DND-41 (cell line): ENCODE data around the gene PCF11.

ENCODE experiments used
- ATAC-seq: fragments of 200-7000 bp; cut with Tn5 transposase; 3 replicates; pipeline ENCODE4 v1.9.1; 2021; ENCODE audit warnings: low read depth; ENCODE audit not compliant: insufficient read depth
- DNase-seq: peaks from one replicate; pipeline ENCODE4 v3.0.0-alpha.2; 2020
- H2AFZ ChIP-seq: 2 replicates; pipeline ENCODE4 v1.6.0; 2012; ENCODE audit warnings: low read depth, low read length
- H3K27ac ChIP-seq: 2 replicates; pipeline ENCODE4 v1.5.1; 2012; ENCODE audit warnings: low read length, inconsistent platforms
- H3K27me3 ChIP-seq: fragments of 200-600 bp; sonication (generic); 2 replicates; pipeline ENCODE4 v1.6.0; 2012; ENCODE audit warnings: low read length, mild to moderate bottlenecking, inconsistent platforms; ENCODE audit not compliant: insufficient read depth, poor library complexity
- H3K36me3 ChIP-seq: 2 replicates; pipeline ENCODE4 v1.5.1; 2012; ENCODE audit warnings: low read length, inconsistent platforms; ENCODE audit not compliant: insufficient read depth
- H3K4me1 ChIP-seq: 2 replicates; pipeline ENCODE4 v1.5.1; 2012; ENCODE audit warnings: mild to moderate bottlenecking, low read length; ENCODE audit not compliant: insufficient read depth
- H3K4me2 ChIP-seq: 2 replicates; pipeline ENCODE4 v1.6.0; 2012; ENCODE audit warnings: mild to moderate bottlenecking, moderate library complexity, low read length, inconsistent platforms; ENCODE audit not compliant: insufficient read depth
- H3K4me3 ChIP-seq, 2 experiments: fragments of 200-600 bp in 1 of 2; shearing (Covaris generic) in 1 of 2; 2 replicates each; pipeline ENCODE4 v1.5.1; 2012 to 2016; ENCODE audit warnings: inconsistent platforms in 2 of 2, low read length in 2 of 2, mild to moderate bottlenecking in 2 of 2, low read depth in 1 of 2, moderate library complexity in 1 of 2
- H3K79me2 ChIP-seq: 2 replicates; pipeline ENCODE4 v1.6.0; 2012; ENCODE audit warnings: low read length, inconsistent platforms; ENCODE audit not compliant: insufficient read depth
- H3K9ac ChIP-seq: 2 replicates; pipeline ENCODE4 v1.6.0; 2012; ENCODE audit warnings: low read depth, mild to moderate bottlenecking, inconsistent platforms, low read length, moderate library complexity
- H3K9me3 ChIP-seq: 2 replicates; pipeline ENCODE4 v1.5.1; 2012; ENCODE audit warnings: low read length, moderate library complexity, mild to moderate bottlenecking, inconsistent platforms; ENCODE audit not compliant: insufficient read depth, severe bottlenecking
- H4K20me1 ChIP-seq: 2 replicates; pipeline ENCODE4 v1.6.0; 2012; ENCODE audit warnings: low read length; ENCODE audit not compliant: insufficient read depth
- EZH2 ChIP-seq: IDR thresholded peaks from 3 replicates; pipeline ENCODE4 v1.6.1; 2012; ENCODE audit warnings: borderline replicate concordance, low read depth, mild to moderate bottlenecking, moderate library complexity, low read length, inconsistent platforms; ENCODE audit not compliant: severe bottlenecking
- TF ChIP-seq, protein P1 (sequence below): IDR thresholded peaks from 2 replicates; pipeline ENCODE4 v1.5.1; 2012; ENCODE audit warnings: borderline replicate concordance, low read length, moderate library complexity, mild to moderate bottlenecking; ENCODE audit not compliant: poor library complexity, severe bottlenecking; ENCODE audit errors: extremely low read depth

PCF11 gene

DNA sequence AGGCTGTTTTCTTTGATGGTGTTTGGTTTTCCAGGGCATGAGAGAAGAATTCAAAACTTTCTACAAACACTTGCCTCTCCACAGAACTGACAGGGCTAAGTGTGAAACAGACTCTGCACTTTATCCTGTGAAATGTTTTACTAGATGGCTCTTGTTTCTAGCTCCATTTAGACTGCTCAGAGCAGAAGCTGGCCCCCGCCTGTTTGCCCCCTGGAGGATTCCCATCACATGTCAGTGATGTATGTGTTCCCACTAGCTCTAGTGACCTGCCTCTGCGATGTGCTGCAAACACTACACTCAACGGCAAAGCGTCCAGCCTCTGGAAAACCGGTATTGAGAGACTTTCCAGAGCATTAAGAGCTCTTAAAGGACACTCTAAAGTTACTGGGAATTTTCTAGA is 41.4 kb upstream of the PCF11 start:
- no peak for ATAC-seq
- Histone ChIP-seq H3K4me2 (no peak overlapping the region), H3K27ac (no peak overlapping the region)

DNA sequence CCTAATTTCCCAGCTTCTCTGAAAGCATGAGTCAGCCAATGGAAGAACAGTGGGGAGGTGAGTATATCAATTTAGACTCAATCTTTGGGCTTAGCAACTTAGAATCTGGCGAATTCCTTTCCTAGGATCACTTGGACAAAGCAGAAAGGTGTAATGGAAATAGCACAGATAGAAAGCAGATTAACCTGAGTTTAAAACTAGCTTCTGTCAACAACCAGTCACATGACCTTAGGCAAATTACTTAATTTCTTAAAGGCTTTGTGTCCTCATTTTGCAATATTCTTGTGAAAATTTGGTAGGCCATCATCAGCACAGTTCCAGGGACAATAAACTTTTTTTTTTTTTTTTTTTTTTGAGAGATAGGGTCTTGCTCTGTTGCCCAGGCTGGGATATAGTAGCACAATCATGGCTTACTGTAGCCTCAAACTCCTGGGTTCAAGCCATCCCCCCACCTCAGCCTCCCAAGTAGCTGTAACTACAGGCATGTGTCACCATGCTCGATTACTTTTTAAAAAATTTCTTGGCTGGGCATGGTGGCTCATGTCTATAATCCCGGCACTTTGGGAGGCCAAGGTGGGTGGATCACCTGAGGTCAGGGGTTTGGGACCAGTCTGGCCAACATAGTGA is 40.8 kb upstream of the PCF11 start:
- TF ChIP-seq, protein P1, sequence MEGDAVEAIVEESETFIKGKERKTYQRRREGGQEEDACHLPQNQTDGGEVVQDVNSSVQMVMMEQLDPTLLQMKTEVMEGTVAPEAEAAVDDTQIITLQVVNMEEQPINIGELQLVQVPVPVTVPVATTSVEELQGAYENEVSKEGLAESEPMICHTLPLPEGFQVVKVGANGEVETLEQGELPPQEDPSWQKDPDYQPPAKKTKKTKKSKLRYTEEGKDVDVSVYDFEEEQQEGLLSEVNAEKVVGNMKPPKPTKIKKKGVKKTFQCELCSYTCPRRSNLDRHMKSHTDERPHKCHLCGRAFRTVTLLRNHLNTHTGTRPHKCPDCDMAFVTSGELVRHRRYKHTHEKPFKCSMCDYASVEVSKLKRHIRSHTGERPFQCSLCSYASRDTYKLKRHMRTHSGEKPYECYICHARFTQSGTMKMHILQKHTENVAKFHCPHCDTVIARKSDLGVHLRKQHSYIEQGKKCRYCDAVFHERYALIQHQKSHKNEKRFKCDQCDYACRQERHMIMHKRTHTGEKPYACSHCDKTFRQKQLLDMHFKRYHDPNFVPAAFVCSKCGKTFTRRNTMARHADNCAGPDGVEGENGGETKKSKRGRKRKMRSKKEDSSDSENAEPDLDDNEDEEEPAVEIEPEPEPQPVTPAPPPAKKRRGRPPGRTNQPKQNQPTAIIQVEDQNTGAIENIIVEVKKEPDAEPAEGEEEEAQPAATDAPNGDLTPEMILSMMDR, result no peak
- Histone ChIP-seq H4K20me1 (no peaks in the 10 kb centered on the region), H3K4me3 (no peak overlapping the region), H3K4me2 (no peak overlapping the region), H3K79me2 (no peaks in the 10 kb centered on the region), H3K9ac (no peak overlapping the region), H3K27ac (no peak overlapping the region), H3K9me3 (no peaks in the 10 kb centered on the region), H2AFZ (no peak overlapping the region), H3K36me3 (no peaks in the 10 kb centered on the region), H3K4me1 (no peaks in the 10 kb centered on the region), H3K27me3 (no peaks in the 10 kb centered on the region)
- DNase-seq, result no peak
- ATAC-seq, result no peak

More for the DNA sequence above, 41.4 kb upstream of the PCF11 start:
- TF ChIP-seq, protein P1, result no peak
- no peak for TF ChIP-seq EZH2
- Histone ChIP-seq H3K36me3 (no peaks in the 10 kb centered on the region), H3K79me2 (no peaks in the 10 kb centered on the region), H3K27me3 (no peaks in the 10 kb centered on the region), H2AFZ (no peak overlapping the region), H3K4me3 (no peak overlapping the region), H3K9ac (no peak overlapping the region), H3K9me3 (no peaks in the 10 kb centered on the region), H3K4me1 (no peaks in the 10 kb centered on the region), H4K20me1 (no peaks in the 10 kb centered on the region)
- DNase-seq, result no peak

DNA sequence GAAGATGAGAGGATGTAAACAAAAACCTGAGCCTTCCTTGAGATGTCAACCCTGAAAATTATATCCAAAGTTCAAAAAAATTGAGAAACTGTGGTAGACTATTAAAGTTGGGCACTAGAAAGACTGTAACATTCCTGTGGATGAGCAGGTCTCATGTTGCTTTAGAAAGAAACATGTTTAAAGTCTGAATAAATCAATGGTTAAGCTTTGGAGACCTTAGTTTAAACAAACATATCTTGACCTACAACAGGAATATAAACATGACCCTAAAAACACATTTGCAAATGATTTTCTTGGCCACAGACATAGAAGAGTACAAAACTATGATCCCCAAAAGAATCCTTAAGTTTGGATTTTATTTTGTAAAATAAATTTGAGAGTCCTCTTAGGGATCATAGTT is 38.1 kb upstream of the PCF11 start:
- Histone ChIP-seq H3K4me1 (no peaks in the 10 kb centered on the region), H3K4me2 (no peak overlapping the region), H3K27ac (no peak overlapping the region), H2AFZ (no peak overlapping the region), H3K79me2 (no peaks in the 10 kb centered on the region), H3K36me3 (no peaks in the 10 kb centered on the region), H3K4me3 (no peak overlapping the region), H3K27me3 (no peaks in the 10 kb centered on the region), H4K20me1 (no peaks in the 10 kb centered on the region), H3K9ac (no peak overlapping the region), H3K9me3 (no peaks in the 10 kb centered on the region)
- TF ChIP-seq, protein P1, result no peak
- no peak for TF ChIP-seq EZH2
- no peak for DNase-seq
- no peak for ATAC-seq

DNA sequence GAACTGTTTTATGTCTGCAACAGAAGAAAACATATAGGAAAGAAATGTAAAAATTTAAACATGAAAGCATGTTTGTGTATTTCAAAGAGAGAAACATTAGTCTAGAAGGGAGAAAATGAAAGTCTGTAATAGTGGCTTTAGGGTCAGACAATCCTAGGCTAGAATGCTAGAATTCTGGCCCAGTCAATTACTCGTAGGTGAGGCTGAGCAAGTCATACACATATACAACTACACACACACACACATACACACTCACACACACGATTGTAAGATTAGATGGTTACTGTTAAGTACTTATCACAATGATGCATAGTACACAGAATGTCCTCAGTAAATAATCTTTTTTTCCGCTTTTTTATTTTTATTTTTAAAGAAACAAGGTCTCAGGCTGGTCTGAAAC is 37.7 kb upstream of the PCF11 start:
- Histone ChIP-seq H3K36me3 (no peaks in the 10 kb centered on the region), H3K79me2 (no peaks in the 10 kb centered on the region), H2AFZ (no peak overlapping the region), H3K9ac (no peak overlapping the region), H3K4me3 (no peak overlapping the region), H3K27ac (no peak overlapping the region), H3K9me3 (no peaks in the 10 kb centered on the region), H3K27me3 (no peaks in the 10 kb centered on the region), H3K4me2 (no peak overlapping the region), H4K20me1 (no peaks in the 10 kb centered on the region), H3K4me1 (no peaks in the 10 kb centered on the region)
- TF ChIP-seq, protein P1, result no peak
- TF ChIP-seq EZH2, result no peak
- DNase-seq, result no peak
- no peak for ATAC-seq
